H1 (cell line): ENCODE data around the gene IKZF3. TPM values are rescaled to one million over a fixed set of nuclear protein-coding genes. Genes with fewer than 3 reads are reported as not detected.
"Not testable (repeated sequence)": the region's sequence is repeated elsewhere in the genome, so short reads cannot be mapped to it uniquely, and the experiment has no call there.

Source experiments
- CTCF ChIA-PET: fragments of 300-600 bp; sonication (Branson Sonifier 250); formaldehyde crosslinking; loops from one replicate; lab custom pipeline; 2021; ENCODE audit not compliant: partially characterized antibody; lab: Charles Lee
- POLR2A ChIA-PET: fragments of 300-600 bp; sonication (Branson Sonifier 250); formaldehyde crosslinking; loops from one replicate; lab custom pipeline; 2021; ENCODE audit warnings: inconsistent platforms; ENCODE audit not compliant: partially characterized antibody; lab: Charles Lee
- DNase-seq, 2 experiments: peaks; one replicate each; pipeline versions ENCODE4 v3.0.0 to v3.0.0-alpha.2; 2010 to 2022; ENCODE audit warnings: low spot score in 2 of 2, low read depth in 1 of 2, mixed read lengths in 1 of 2
- FAIRE-seq: peaks from 2 replicates; lab custom pipeline; 2011; peaks lifted over from hg19 to GRCh38; lab: Jason Lieb, UNC
- H2AFZ ChIP-seq: 2 replicates; pipeline ENCODE4 v1.8.1; 2012; ENCODE audit warnings: low read length, inconsistent platforms
- H2AK5ac ChIP-seq: 2 replicates; pipeline ENCODE4 v1.6.1; 2013; ENCODE audit warnings: low read depth, low read length
- H2BK120ac ChIP-seq: replicated peaks from 2 replicates; pipeline ENCODE3; 2013; ENCODE audit warnings: low read depth, low read length, inconsistent platforms
- H2BK12ac ChIP-seq: 2 replicates; pipeline ENCODE4 v1.6.1; 2013; ENCODE audit warnings: low read depth, low read length
- H2BK15ac ChIP-seq: 2 replicates; pipeline ENCODE4 v1.6.1; 2013; ENCODE audit warnings: low read length
- H2BK20ac ChIP-seq: 2 replicates; pipeline ENCODE4 v1.6.1; 2013; ENCODE audit warnings: low read length
- H2BK5ac ChIP-seq: 2 replicates; pipeline ENCODE4 v1.6.1; 2013; ENCODE audit warnings: low read depth, low read length
- H3K14ac ChIP-seq: 2 replicates; pipeline ENCODE4 v1.6.1; 2013; ENCODE audit warnings: inconsistent platforms; ENCODE audit not compliant: insufficient read length
- H3K18ac ChIP-seq: 2 replicates; pipeline ENCODE4 v1.6.1; 2013; ENCODE audit warnings: low read length; ENCODE audit errors: extremely low read depth
- H3K23ac ChIP-seq: 2 replicates; pipeline ENCODE4 v1.6.1; 2013; ENCODE audit warnings: inconsistent platforms; ENCODE audit not compliant: insufficient read length
- H3K23me2 ChIP-seq: 2 replicates; pipeline ENCODE4 v1.6.1; 2013; ENCODE audit warnings: low read depth, low read length
- H3K27ac ChIP-seq: 2 replicates; pipeline ENCODE4 v1.6.1; 2011; ENCODE audit warnings: low read depth, low read length, inconsistent platforms
- H3K27me3 ChIP-seq, 4 experiments: replicated peaks in 1 of 4; 1 replicate in 1 of 4; 2 replicates in 3 of 4; pipeline versions ENCODE4 v1.6.1 to v1.8.1; 2011 to 2013; ENCODE audit warnings: low read length in 3 of 4, mild to moderate bottlenecking in 3 of 4, inconsistent platforms in 2 of 4, mixed read lengths in 2 of 4, moderate library complexity in 1 of 4; ENCODE audit not compliant: control insufficient read depth in 3 of 4, insufficient read depth in 3 of 4; ENCODE audit errors: extremely low read depth in 1 of 4
- H3K36me3 ChIP-seq, 4 experiments: 2 replicates each; pipeline versions ENCODE4 v1.6.1 to v1.8.1; 2011 to 2013; ENCODE audit warnings: mild to moderate bottlenecking in 4 of 4, low read length in 3 of 4, moderate library complexity in 2 of 4, control low read depth in 1 of 4, inconsistent platforms in 1 of 4; ENCODE audit not compliant: insufficient read depth in 4 of 4, control insufficient read depth in 2 of 4
- H3K4ac ChIP-seq: replicated peaks from 2 replicates; pipeline ENCODE3; 2013; ENCODE audit warnings: low read length, low read depth, mixed read lengths, inconsistent platforms; ENCODE audit not compliant: insufficient read length
- H3K4me1 ChIP-seq, 4 experiments: replicated peaks in 1 of 4; 1 replicate in 1 of 4; 2 replicates in 3 of 4; pipeline versions ENCODE4 v1.6.1 to v1.8.1; 2011 to 2013; ENCODE audit warnings: low read length in 3 of 4, inconsistent platforms in 2 of 4, mixed read lengths in 1 of 4; ENCODE audit not compliant: insufficient read depth in 4 of 4, control insufficient read depth in 3 of 4
- H3K4me2 ChIP-seq, 2 experiments: 2 replicates each; pipeline versions ENCODE4 v1.6.1 to v1.8.1; 2011 to 2013; ENCODE audit warnings: low read depth in 2 of 2, low read length in 2 of 2, control low read depth in 1 of 2, inconsistent platforms in 1 of 2, mild to moderate bottlenecking in 1 of 2; ENCODE audit not compliant: insufficient read depth in 1 of 2
- H3K4me3 ChIP-seq, 4 experiments: fragments of 200-600, 300-600 bp in 1 of 4; sonication (generic), shearing (Covaris generic), sonication (Bioruptor Twin) in 1 of 4; 2 replicates each; pipeline versions ENCODE4 v1.5.1 to v1.8.1; 2011 to 2016; ENCODE audit warnings: low read length in 4 of 4, low read depth in 3 of 4, control low read depth in 2 of 4, inconsistent platforms in 2 of 4, mild to moderate bottlenecking in 2 of 4, mixed read lengths in 1 of 4, moderate library complexity in 1 of 4; ENCODE audit not compliant: insufficient read depth in 2 of 4; ENCODE audit errors: extremely low read depth in 1 of 4
- H3K56ac ChIP-seq: replicated peaks from 2 replicates; pipeline ENCODE3; 2013; ENCODE audit warnings: low read depth, mild to moderate bottlenecking, mixed read lengths, low read length, inconsistent platforms; ENCODE audit not compliant: insufficient read length
- H3K79me1 ChIP-seq: 2 replicates; pipeline ENCODE4 v1.6.1; 2013; ENCODE audit warnings: low read depth, low read length, control low read depth
- H3K79me2 ChIP-seq, 2 experiments: 2 replicates each; pipeline versions ENCODE4 v1.6.1 to v1.8.1; 2012 to 2013; ENCODE audit warnings: low read length in 2 of 2, mild to moderate bottlenecking in 2 of 2, inconsistent platforms in 1 of 2; ENCODE audit not compliant: insufficient read depth in 2 of 2, control insufficient read depth in 1 of 2
- H3K9ac ChIP-seq, 4 experiments: replicated peaks in 1 of 4; 1 replicate in 1 of 4; 2 replicates in 3 of 4; pipeline versions ENCODE4 v1.6.1 to v1.8.1; 2011 to 2013; ENCODE audit warnings: low read depth in 3 of 4, low read length in 3 of 4, control low read depth in 2 of 4, mild to moderate bottlenecking in 2 of 4, moderate library complexity in 2 of 4, inconsistent platforms in 1 of 4; ENCODE audit errors: extremely low read depth in 1 of 4
- H3K9me3 ChIP-seq, 2 experiments: 2 replicates each; pipeline versions ENCODE4 v1.6.1 to v1.8.1; 2012 to 2013; ENCODE audit warnings: mild to moderate bottlenecking in 2 of 2, moderate library complexity in 2 of 2, control low read depth in 1 of 2, inconsistent platforms in 1 of 2, low read depth in 1 of 2, low read length in 1 of 2, mixed read lengths in 1 of 2; ENCODE audit not compliant: insufficient read depth in 2 of 2
- H4K20me1 ChIP-seq, 2 experiments: replicated peaks in 1 of 2; 2 replicates each; pipeline versions ENCODE3 to v1.8.1; 2011 to 2013; ENCODE audit warnings: inconsistent platforms in 2 of 2, low read length in 2 of 2, mild to moderate bottlenecking in 1 of 2; ENCODE audit not compliant: insufficient read depth in 2 of 2, control insufficient read depth in 1 of 2
- H4K5ac ChIP-seq: 2 replicates; pipeline ENCODE4 v1.6.1; 2013; ENCODE audit warnings: low read length, low read depth, mixed read lengths, inconsistent platforms; ENCODE audit not compliant: insufficient read length
- H4K8ac ChIP-seq: 2 replicates; pipeline ENCODE4 v1.8.0; 2013; ENCODE audit warnings: mild to moderate bottlenecking, moderate library complexity, low read length, inconsistent platforms; ENCODE audit not compliant: insufficient read depth; ENCODE audit errors: extremely low read depth
- H4K91ac ChIP-seq: replicated peaks from 2 replicates; pipeline ENCODE3; 2013; ENCODE audit warnings: low read length, mixed read lengths, inconsistent platforms; ENCODE audit not compliant: insufficient read length
- CEBPB ChIP-seq: IDR thresholded peaks from 2 replicates; pipeline ENCODE4 v1.6.1; 2012; ENCODE audit warnings: low read depth, low read length
- WGBS, 2 experiments: shearing (Covaris generic) in 1 of 2; methylation state at CpG; one replicate each; pipeline versions ENCODE4 v1.1.6 to v1.1.7; 2013 to 2015; ENCODE audit warnings: low lambda C conversion rate in 2 of 2, mixed read lengths in 2 of 2, inconsistent platforms in 1 of 2, low coverage in 1 of 2, missing lambda C conversion rate in 1 of 2; ENCODE audit not compliant: insufficient replicate concordance in 2 of 2, insufficient coverage in 1 of 2, insufficient read length in 1 of 2; ENCODE audit errors: extremely low coverage in 1 of 2, missing lambda C conversion rate in 1 of 2; 5-methylcytosine and 5-hydroxymethylcytosine counted together
- polyA plus RNA-seq, 7 experiments: library from polyadenylated mRNA; depleted of rRNA in 3 of 7; stranded (reverse) in 5 of 7; unstranded in 2 of 7; fragments of >200 nt in 5 of 7; fragments of 200-250 nt in 2 of 7; gene quantifications; 1 replicate in 5 of 7; 2 replicates in 1 of 7; 4 replicates in 1 of 7; pipeline versions ENCODE4 v1.2.1 to v1.2.3, GENCODE V29; 2011 to 2013; ENCODE audit warnings: missing spikeins in 2 of 7, mixed read lengths in 2 of 7
- total RNA-seq: library from RNA; stranded (reverse); fragmentation: NEBNext Ultra II Directional; extraction: Animal tissue kit (Norgen Biotek cat#: 25700); gene quantifications from 2 replicates; pipeline ENCODE4 v1.2.1, GENCODE V29; 2021

Gene IKZF3
- total and polyA plus RNA-seq, 2 of the 8 experiments (the other 6 are each of a cell fraction or from before 2014, with no cell fraction given): 0.23 to 0.56 TPM

DNA sequence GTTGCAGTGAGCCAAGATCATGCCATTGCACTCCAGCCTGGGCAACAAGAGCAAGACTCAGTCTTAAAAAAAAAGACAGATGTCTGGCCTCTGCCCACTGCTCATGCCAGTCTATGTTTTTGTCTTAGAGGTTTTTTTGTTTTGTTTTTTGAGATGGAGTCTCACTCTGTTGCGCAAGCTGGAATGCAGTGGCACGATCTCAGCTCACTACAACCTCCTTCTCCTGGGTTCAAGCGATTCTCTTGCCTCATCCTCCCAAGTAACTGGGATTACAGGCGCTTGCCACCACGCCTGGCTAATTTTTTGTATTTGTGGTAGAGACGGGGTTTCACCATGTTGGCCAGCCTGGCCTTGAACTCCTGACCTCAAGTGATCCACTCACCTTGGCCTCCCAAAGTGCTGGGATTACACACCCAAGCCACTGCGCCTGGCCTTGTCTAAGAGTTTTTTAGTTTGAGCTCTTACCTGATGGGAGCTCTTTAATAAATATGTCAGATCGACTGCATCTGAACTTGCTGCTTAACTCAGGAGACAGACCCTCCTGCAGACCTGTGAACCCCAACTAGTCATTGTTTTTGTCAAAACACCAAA is 115.6 kb downstream of the IKZF3 start:
- Histone ChIP-seq H3K4me1 (peaks cover 0 to 17% (median 11%) of the 10 kb centered on the region in 4 experiments; a peak in 6 of 7 replicates), H3K36me3 (peaks cover 0 to 32% (median 22%) of the 10 kb centered on the region in 4 experiments; a peak in 6 of 8 replicates)
- H2BK120ac ChIP-seq, H2BK20ac ChIP-seq, H2AFZ ChIP-seq, H3K23ac ChIP-seq, DNase-seq, H4K8ac ChIP-seq, H3K27me3 ChIP-seq, H4K91ac ChIP-seq, H3K4me3 ChIP-seq, H2BK15ac ChIP-seq, H2BK5ac ChIP-seq, H2AK5ac ChIP-seq, H4K5ac ChIP-seq, H3K27ac ChIP-seq, H3K23me2 ChIP-seq, H3K79me1 ChIP-seq, H3K9ac ChIP-seq, H4K20me1 ChIP-seq, H2BK12ac ChIP-seq, FAIRE-seq, H3K4ac ChIP-seq, H3K79me2 ChIP-seq, H3K56ac ChIP-seq, H3K18ac ChIP-seq, H3K4me2 ChIP-seq, H3K14ac ChIP-seq, H3K9me3 ChIP-seq: not testable (repeated sequence)
- 93% methylated on average over 8 of the region's 8 CpGs; no CpG with 5 or more reads in 1 of the 2 experiments for WGBS, 2 experiments
- POLR2A ChIA-PET: interaction anchor here (1.2 to 8.1 kb wide), 6 partner anchors 9 to 127 kb away, joined by 3 to 54 read pairs (median 4); partner anchors contain the start of gene MIEN1
- CTCF ChIA-PET: interaction anchor here (0.6 to 1.6 kb wide), 3 partner anchors 19 to 95 kb away, joined by 4 to 5 read pairs (median 4); partner anchors contain the start of gene MIEN1
- TF ChIP-seq CEBPB: 0 out of 2 replicates have a peak, but pooled peaks have one; percentile 28
